HTR-8/SVneo (cell line): ENCODE measurements around the gene GAS2.
A peak's percentile ranks its signal among the peaks of the same experiment; 100 is the strongest.
"Not testable (repeated sequence)": the region's sequence is repeated elsewhere in the genome, so short reads cannot be mapped to it uniquely, and the experiment has no call there.

Source experiments
- DNase-seq: peaks from one replicate; pipeline ENCODE4 v3.0.0; 2011; ENCODE audit warnings: low spot score, mixed read lengths; ENCODE audit not compliant: insufficient read length
- FAIRE-seq: peaks from 2 replicates; lab custom pipeline; 2011; peaks lifted over from hg19 to GRCh38; lab: Jason Lieb, UNC

GAS2 gene

DNA sequence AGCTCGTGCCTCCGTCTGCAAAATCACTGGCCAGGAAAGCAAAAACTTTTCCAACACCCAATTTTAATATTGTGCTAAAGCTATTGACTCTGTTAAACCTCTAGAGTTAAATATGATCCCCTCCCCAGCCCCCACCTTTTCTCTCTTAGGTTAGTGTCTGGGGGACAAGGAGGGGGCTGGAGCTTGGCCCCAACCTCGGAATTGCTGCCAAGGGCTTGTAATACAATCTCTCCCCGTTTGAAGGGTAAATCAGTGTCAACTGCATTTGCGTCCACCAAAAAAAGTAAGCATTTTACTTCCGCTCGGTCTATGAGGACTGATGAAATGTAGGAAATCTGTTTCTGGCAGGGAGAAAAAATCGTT, at the start of gene GAS2:
Gene GAS2 (plus strand): TSS at position 287 of the 363 bp plus-strand sequence. CDS start 8,259 bp downstream, outside the sequence.
- DNase-seq (no peak), FAIRE-seq (no peak)

DNA sequence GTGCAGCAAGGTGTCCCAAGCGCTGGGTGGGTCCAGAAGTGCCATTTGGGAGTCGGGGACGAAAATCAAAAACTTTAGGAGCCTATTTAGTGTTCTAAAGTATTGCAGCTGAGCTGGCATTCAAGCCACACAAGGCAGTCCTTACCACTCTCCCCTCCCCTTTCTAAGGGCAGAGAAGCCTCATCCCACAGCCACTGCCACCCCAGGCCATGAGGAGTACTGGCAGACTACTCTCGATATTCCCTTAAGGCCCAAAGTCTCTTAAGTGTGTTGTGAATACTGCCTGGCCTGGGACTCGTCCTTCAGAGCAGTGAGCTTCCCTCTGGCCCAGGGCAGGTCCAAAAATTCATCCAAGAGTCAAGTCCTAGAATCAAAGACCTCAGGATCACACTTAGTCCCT, 48.5 kb upstream of the GAS2 start:
- DNase-seq, result no peak

DNA sequence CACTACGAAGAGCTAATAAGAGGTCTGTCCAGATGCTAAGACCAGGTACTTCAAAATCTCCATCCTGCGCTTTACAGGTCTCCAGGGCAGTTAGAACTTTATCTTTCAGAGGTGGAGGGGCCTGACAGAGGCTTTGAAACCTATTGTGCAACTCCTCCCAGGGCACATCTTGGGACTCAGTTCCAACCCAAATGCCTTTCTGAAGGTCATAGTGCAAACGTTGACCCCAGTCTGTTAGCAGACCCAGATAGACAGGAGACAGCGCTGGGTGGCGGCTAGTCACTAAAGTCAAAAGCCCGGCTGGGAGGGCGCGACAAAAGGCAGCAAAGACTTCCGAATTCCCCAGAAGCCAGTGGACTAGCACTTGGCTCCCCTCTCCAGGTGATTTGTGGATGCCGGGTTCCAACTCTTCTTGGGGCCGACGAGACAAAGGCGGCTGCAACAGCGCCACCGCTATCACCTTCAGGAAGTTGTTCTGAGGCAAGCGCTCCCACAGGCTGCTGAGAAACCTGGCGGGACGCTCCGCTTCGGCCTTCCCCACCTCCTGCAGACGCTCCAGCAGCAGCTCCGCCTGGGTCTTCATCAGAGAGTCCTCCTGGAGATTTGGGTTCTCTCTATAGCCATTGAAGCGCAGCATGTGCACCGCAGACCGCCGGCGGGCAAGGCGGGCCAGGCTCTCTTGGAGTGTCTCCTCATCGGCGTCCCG, 41.5 kb upstream of the GAS2 start:
- DNase-seq (peak; percentile 29), FAIRE-seq (no peak)

More for the DNA sequence above, 48.5 kb upstream of the GAS2 start:
- FAIRE-seq, result no peak

DNA sequence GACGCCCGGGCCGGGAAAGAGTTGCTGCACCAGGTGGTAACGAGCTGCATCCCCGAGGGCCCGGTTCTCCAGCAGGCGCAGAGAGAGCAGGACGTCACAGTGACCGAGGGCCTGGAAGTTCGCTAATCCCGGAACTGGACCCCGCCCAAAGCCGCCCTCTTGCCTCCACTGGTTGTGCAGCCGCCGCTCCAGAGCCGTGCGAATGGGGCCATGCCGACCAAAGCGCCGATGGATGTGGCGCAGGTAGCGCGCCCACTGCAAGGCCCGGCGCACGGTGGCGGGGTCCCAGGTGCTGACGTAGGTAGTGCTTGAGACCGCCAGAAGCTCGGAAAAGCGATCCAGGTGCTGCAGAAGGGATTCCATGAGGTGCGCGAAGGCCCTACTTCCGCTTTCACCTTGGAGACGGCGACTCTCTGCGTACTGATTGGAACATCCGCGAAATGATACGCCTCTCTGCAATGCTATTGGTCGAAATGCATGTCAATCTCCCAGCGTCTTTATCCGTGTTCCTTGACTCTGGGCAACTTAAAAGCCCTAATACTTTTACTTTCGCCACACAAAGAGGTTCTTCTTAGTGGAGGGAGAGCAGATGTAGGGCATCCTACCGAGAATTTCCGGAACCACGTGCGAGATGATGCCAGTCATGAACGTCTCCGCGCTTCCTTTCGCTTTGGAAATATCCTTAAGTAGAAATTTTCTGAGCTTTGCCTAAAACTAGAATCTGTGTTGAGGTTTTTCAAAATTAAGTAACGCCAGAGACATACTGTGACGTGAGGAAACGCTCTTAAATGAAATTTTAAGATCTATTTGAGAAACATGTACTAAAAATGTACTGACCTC, 40.7 kb upstream of the GAS2 start, which contains the start of gene FANCF:
Gene FANCF (minus strand): TSS at position 376 of the 840 bp plus-strand sequence. CDS start 13 bp downstream, at position 363.
- peak; percentile 44 for FAIRE-seq

DNA sequence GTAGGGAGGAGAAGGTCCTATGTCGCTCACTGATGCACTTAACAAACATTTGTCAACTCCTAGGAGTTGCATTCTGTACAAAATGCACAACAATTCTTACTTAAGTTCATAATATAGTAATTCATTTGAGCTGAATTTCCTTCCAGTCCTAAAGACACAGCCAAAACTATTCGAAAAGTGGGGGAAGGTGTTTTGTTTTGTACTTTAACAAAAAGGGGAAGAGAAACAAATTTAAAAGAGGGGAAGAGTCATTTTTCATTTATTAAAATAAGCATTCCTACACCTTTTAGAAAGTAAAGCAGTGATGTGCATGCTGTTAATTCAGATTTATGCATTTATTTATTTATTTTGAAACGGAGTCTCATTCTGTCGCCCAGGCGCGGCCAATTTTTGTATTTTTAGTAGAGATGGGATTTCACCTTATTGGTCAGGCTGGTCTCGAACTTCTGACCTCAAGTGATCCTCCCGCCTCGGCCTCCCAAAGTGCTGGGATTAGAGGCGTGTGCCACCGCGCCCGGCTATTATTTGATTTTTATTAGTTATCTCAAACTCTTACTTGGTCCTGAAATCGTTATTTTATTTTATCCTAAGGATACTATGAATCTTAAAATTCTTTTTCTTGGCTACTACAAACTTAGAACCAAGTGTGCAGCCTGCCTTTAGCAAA, 39.7 kb upstream of the GAS2 start:
- DNase-seq, result no peak
- no peak for FAIRE-seq

More for the DNA sequence above, 40.7 kb upstream of the GAS2 start, which contains the start of gene FANCF:
- DNase-seq, result peak; percentile 88

DNA sequence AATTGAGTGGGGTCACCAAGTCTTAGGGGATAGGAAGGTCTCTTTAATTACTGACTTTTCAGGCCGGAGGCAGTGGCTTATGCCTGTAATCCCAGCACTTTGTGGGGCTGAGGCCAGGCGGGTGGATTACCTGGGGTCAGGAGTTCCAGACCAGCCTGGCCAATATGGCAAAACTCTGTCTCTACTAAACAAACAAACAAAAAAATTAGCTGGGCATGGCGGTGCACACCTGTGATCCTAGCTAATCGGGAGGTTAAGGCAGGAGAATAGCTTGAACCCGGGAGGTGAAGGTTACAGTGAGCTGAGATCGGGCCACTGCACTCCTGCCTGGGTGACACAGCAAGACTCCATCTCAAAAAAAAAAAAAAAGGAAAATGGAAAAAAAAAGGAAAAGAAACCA, 39.0 kb upstream of the GAS2 start:
- DNase-seq (no peak), FAIRE-seq (no peak)

DNA sequence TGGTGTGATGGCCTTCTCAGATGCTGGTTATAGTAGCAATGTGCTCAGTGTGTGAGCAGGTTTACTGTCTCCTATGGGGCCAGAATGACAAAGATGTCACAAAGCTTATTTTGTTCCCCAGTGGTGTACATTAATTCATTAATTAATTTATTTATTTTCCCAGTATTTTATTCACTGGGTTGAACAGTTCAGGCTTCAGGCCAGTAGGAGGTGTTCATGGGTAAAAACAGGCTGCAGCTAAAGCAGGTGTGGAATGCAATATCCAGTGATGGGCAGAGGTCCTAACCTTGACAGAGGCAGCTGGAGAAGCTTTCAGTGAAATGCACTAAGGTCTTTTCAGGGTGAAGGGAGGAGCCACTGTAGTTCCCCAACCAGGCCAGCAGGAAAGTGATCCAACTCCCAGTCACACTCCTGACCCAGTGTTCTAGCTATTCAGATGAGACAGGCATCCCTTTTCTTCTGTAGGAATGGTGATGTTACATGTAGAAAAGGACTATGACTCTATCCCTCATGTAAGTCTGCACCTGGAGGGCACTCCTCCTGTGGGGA, 33.0 kb upstream of the GAS2 start:
- DNase-seq (no peak), FAIRE-seq (no peak)

DNA sequence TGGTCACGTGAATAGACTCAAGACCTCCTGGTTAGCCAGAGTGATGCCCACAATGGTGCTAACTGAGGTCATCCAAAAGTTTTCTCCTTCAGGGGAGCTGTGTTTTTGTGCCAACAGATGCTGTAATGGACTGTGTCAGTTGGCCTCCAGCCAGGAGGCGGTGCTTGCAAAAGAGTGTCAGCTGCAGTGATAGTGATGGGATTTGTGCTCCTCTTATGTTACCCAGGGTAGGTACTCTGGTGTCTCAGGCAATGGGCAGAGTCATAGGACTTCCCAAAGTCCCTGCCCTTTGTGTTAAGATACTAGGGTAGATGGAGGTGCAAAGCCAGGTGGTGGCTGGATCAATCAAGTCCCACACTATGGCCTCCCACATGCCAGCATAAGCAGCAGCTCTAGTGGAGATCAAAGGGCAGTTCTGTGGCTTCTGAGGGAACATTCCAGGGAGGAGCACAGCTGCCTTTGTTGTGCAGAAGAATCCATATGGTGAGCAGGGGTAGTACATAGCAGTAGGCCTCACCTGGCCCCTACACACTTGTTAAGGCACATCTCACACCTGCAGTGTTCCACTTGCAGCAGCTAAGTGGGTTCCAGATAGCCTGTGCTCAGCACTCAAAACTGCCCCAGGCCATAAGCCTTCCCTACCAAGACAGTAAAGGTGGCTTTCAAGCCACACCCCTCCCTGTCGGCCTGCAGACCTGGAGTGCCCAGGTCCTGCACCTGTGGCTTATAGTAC, 31.3 kb upstream of the GAS2 start:
- FAIRE-seq (no peak), DNase-seq (no peak)

DNA sequence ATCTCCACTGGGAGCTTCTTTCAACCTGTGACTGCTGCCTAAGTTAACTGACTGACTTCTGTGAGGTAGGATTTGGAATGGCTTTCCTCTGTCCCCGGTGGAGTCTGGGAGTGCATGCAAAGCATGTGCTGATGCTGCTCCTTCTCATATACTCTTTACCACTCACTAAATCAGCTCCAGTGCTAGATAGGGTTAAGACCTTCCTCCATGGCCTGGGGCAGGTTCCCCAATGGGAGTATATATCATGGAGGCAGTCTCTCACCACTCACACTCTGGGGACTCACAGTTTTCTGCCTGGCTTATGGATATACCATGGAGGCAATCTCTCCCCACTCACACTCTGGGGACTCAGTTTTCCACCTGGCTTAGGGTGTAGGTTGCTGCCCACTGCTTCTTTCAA, 30.7 kb upstream of the GAS2 start:
- FAIRE-seq, result no peak
- DNase-seq, result no peak

DNA sequence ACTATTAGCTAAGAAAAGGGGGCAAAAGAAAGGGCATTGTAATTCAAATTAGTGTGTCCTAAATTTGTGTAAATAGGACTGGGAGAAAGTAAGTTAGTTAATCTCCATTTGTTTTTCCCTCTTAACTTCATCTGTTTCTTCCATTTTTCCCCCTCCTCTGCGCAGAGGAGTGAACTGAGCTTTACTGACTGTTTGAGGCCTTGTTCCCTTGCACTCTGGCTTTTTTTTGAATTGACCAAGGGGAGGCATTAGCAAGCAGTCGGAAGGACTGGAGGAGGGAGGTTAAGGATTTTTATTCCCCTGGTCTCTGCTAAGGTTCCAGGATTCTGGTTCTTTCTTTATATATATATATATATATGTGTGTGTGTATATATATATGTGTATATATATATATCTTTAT, 25.5 kb upstream of the GAS2 start:
- FAIRE-seq, result no peak
- DNase-seq, result no peak

DNA sequence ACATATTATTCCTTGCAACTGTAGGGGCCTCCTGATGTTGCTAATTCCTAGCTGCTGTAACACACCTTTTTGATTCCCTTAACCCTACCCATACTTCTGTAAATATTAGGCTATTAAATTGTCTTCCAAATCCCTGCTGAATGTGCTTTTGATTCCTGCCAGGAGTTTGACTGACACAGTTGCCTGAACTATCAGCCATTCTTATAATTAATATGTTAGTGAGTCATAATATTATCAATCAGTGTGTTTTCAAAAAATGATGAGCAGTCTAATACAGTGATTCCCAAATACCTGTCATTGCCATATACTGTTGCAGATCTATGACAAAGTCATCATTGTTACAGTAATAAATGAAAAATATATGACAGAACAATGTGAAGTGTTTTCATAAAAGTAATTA, 24.9 kb upstream of the GAS2 start:
- FAIRE-seq (no peak), DNase-seq (no peak)

DNA sequence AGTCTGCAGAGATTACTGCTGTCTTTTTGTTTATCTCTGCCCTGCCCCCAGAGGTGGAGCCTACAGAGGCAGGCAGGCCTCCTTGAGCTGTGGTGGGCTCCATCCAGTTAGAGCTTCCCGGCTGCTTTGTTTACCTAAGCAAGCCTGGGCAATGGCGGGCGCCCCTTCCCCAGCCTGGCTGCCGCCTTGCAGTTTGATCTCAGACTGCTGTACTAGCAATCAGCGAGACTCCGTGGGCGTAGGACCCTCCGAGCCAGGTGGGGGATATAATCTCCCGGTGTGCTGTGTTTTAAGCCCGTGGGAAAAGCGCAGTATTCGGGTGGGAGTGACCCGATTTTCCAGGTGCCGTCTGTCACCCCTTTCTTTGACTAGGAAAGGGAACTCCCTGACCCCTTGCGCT, 14.1 kb upstream of the GAS2 start:
- DNase-seq, FAIRE-seq: not testable (repeated sequence)

DNA sequence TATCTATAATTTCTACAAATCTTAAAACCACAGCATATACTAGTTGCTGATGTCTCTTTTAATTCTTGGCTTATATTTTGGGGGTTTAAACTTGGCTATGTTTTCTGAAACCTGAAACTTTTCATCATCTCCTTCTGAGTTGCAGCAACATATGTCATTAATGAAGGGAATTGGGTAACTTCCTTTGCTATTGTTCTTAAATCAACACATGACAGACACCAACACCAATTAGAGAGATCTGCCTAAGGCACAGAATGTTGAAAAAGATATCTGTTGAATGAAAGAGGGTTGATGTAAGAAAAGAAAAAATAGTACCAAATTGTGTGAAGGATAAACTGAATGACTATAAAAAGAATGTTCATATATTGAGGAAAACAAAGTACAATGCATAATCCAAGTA, 10.3 kb upstream of the GAS2 start:
- DNase-seq, result no peak
- no peak for FAIRE-seq

DNA sequence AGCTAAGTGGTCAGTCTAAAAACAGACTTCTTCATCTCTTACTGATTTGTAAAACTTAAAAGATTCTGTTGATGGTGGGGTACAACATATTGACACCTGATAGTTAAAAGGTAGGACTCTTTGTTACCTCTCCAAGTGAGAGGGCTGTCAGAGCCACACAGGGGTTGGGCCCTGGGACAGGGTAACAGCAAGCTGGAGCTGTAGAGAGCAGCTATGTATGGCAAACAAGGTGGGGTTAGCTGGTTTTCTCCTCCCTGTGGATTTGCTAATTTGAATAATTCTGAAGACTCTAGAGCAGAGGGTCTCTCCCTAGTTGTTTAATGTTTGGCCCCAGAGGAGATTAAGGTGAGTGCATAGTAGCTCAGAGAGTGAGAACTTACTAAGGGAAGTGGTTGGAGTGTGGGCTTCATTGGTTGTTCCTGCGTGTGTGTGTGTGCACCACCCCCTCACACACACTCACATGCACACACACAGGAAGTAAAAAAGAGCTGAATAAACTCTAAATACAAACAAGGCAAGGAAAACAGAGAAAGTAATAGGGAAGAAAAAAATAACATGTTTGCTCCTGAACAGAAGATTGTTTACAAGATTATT, 9.2 kb upstream of the GAS2 start:
- DNase-seq (no peak), FAIRE-seq (no peak)

DNA sequence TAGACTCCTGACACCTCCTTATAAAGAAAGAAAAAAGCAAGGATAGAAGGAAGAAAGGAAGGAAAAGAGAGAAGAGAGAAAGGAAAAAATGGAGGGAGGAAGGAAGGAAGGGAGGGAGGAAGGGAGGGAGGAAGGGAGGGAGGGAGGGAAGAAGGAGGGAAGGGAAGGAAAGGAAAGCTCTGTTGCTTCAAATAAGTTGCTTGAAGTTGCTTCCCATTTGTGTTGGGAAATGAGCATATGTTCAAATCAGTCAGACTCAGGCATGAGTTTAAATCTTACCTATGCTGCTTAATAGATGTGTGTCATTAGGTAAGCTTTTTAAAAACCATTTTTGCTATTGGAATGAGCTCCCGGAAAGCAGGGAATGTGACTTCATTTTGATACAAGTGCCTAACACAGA, 6.6 kb upstream of the GAS2 start:
- FAIRE-seq, result no peak
- DNase-seq, result no peak

DNA sequence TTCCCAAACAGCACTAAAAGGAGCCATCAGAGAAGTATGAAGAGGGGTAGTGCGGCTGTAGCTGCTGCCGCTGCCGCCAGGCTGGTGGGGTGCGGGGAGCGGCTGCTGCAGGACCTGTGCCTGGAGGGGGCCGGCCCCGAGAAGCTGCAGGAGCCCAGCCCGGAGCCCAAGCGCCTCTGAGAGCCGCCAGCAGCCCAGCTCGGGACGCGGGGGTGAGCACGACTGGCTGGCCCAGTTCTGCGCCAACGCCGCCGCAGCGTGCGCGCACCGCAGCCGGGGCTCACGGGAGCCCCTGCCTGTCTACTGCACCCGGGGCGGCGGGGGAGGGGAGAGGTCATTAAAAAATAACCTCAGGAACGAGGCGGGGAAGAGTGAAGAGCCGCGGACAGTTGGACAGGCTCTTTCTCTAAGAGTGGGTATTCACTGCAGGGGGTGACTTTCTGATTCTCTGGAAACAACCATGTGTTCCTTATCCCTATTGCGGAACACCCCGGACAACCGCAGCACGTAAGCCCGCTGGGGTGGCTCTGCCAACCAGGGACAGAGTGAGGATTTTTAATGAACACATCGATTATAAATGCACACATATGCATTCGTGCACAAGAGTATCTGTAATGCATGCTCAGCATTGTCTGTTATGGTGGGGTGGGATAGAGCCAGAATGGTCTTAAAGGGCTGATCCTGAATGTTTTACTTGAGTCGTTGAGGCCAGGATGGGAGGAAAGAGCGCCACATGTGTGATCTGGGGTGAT, 453 bp downstream of the GAS2 start:
- FAIRE-seq, result no peak
- no peak for DNase-seq

DNA sequence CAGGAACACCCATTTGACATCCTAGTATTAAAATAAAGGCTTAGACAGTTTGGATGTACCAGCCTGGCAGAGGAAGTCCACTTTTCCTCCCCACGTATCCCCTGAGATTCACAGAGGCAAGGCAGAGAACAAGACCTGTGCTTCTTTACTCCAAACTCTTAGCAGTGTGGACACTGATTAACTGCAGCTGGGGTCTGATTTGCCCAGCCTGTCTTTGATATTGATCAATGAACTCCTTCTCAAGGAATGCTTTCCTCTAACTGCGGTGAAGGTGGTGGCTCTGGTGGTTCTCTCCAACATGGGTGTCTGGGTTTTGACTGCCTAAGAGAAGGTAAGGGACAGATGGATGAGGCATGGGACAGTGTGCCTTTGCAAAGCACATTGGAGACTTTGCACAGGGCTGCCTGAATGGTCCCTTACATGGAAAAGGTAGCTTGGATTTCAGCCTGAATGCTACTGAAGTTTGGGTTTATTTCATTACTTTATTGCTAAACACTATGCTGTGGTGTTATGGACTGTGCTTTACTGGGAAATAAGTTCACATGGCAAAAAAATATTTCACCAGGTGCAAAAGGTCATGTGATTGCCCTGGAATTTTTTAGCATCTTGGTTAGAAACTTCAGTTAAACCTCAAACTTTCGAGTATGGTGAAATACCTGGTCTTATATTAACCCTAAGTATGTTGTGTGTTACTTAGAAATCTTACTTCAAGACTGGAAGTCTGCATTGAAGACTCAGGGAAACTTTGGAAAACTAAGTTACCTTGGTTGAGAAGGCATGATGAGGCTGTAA, 1.8 kb downstream of the GAS2 start:
- no peak for FAIRE-seq
- DNase-seq, result no peak

DNA sequence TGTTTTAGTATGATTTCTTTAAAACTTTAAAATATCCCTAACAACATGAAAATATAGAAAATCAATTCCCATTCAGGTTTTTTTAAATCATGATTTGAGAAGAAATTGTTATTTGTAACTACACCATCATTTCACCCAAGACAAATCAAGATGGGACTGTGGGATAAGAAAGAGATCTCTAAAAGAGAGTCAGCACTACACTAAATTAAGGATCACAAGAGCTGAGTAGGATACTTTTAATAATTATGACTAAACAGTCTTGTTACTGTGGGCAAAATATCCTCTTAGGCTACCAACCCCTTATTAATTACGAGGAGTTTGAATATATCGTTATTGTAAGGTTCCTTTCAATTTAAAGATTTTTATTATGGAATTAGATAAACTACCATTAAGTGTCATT, 3.0 kb downstream of the GAS2 start:
- no peak for DNase-seq
- FAIRE-seq, result no peak
